SK-N-SH (cell line): ENCODE data around the gene ANKRD11. TPM values are rescaled to one million over a fixed set of nuclear protein-coding genes. Genes with fewer than 3 reads are reported as not detected.
"Not testable (repeated sequence)": the region's sequence is repeated elsewhere in the genome, so short reads cannot be mapped to it uniquely, and the experiment has no call there.

Experiments used
- CTCF ChIA-PET: fragments of 300-600, 350-600 bp; formaldehyde crosslinking; extraction: SDS; loops from one replicate; lab custom pipeline; 2021; lab: Yijun Ruan, JAX
- POLR2A ChIA-PET: fragments of 350-600 bp; sonication (Branson Sonifier 250); formaldehyde crosslinking; extraction: SDS; loops from one replicate; lab custom pipeline; 2020; ENCODE audit warnings: antibody characterized with exemption, inconsistent platforms; lab: Yijun Ruan, JAX
- DNase-seq: peaks from one replicate; pipeline ENCODE4 v3.0.0; 2012
- H2AFZ ChIP-seq: fragments of 200-600 bp; sonication (generic); 2 replicates; pipeline ENCODE4 v1.8.1; 2016; ENCODE audit warnings: antibody characterized with exemption, mild to moderate bottlenecking, low read depth
- H3F3A ChIP-seq: fragments of 200-600 bp; sonication (generic); replicated peaks from 2 replicates; pipeline ENCODE3; 2016; ENCODE audit warnings: antibody characterized with exemption, mild to moderate bottlenecking; ENCODE audit not compliant: insufficient read depth
- H3K27ac ChIP-seq, 2 experiments: fragments of 200-500 bp in 1 of 2; fragments of 200-600 bp in 1 of 2; sonication (Bioruptor generic) in 1 of 2; sonication (generic), shearing (Covaris generic) in 1 of 2; 2 replicates each; pipeline versions ENCODE4 v1.5.1 to v1.6.1; 2014 to 2016; ENCODE audit warnings: low read depth in 2 of 2, inconsistent platforms in 1 of 2, low read length in 1 of 2, mild to moderate bottlenecking in 1 of 2, mixed read lengths in 1 of 2
- H3K27me3 ChIP-seq: fragments of 200-600 bp; sonication (generic), shearing (Covaris generic); 2 replicates; pipeline ENCODE4 v1.6.1; 2016; ENCODE audit warnings: mixed run types; ENCODE audit not compliant: insufficient read depth
- H3K36me3 ChIP-seq, 2 experiments: fragments of 200-500 bp in 1 of 2; fragments of 200-600 bp in 1 of 2; sonication (Bioruptor generic) in 1 of 2; sonication (generic) in 1 of 2; replicated peaks in 1 of 2; 2 replicates each; pipeline versions ENCODE3 to v1.5.1; 2014 to 2016; ENCODE audit warnings: low read length in 1 of 2, mild to moderate bottlenecking in 1 of 2; ENCODE audit not compliant: insufficient read depth in 2 of 2, control insufficient read depth in 1 of 2
- H3K4me1 ChIP-seq, 2 experiments: fragments of 200-500 bp in 1 of 2; fragments of 200-600 bp in 1 of 2; sonication (Bioruptor generic) in 1 of 2; sonication (generic), shearing (Covaris generic) in 1 of 2; 2 replicates each; pipeline versions ENCODE4 v1.5.1 to v1.6.1; 2014 to 2016; ENCODE audit warnings: low read depth in 1 of 2, low read length in 1 of 2, mixed run types in 1 of 2; ENCODE audit not compliant: insufficient read depth in 2 of 2, control insufficient read depth in 1 of 2
- H3K4me2 ChIP-seq: fragments of 200-600 bp; sonication (generic), shearing (Covaris generic); 2 replicates; pipeline ENCODE4 v1.6.1; 2017; ENCODE audit warnings: mixed run types
- H3K4me3 ChIP-seq, 2 experiments: fragments of 200-500 bp in 1 of 2; fragments of 200-600 bp in 1 of 2; sonication (Bioruptor generic) in 1 of 2; sonication (generic), shearing (Covaris generic) in 1 of 2; 2 replicates each; pipeline versions ENCODE4 v1.5.1 to v1.8.1; 2014 to 2016; ENCODE audit warnings: low read depth in 2 of 2, inconsistent platforms in 1 of 2, low read length in 1 of 2, mild to moderate bottlenecking in 1 of 2, mixed read lengths in 1 of 2, moderate library complexity in 1 of 2
- H3K79me2 ChIP-seq: fragments of 200-600 bp; sonication (generic); 2 replicates; pipeline ENCODE4 v1.8.1; 2017; ENCODE audit warnings: mild to moderate bottlenecking; ENCODE audit not compliant: insufficient read depth
- H3K9ac ChIP-seq: fragments of 200-600 bp; sonication (generic); 2 replicates; pipeline ENCODE4 v1.6.1; 2017; ENCODE audit warnings: mixed run types
- H3K9me2 ChIP-seq: fragments of 200-600 bp; sonication (generic); 2 replicates; pipeline ENCODE4 v1.6.1; 2017; ENCODE audit warnings: mixed run types
- H3K9me3 ChIP-seq: fragments of 200-600 bp; sonication (generic); 2 replicates; pipeline ENCODE4 v1.6.1; 2017; ENCODE audit warnings: mixed run types, mild to moderate bottlenecking, moderate library complexity
- H4K20me1 ChIP-seq: fragments of 200-600 bp; sonication (generic); 2 replicates; pipeline ENCODE4 v1.6.1; 2017; ENCODE audit warnings: mild to moderate bottlenecking, mixed run types; ENCODE audit not compliant: insufficient read depth
- ELF1 ChIP-seq: IDR thresholded peaks from 2 replicates; pipeline ENCODE4 v1.4.0; 2012
- EZH2phosphoT487 ChIP-seq: fragments of 200-600 bp; sonication (generic); IDR thresholded peaks from 2 replicates; pipeline ENCODE4 v1.6.1; 2017; ENCODE audit warnings: low read depth, mixed run types, mild to moderate bottlenecking, antibody characterized with exemption, moderate library complexity, borderline replicate concordance
- FOXJ3 ChIP-seq: sonication (generic); formaldehyde crosslinking; IDR thresholded peaks from 2 replicates; pipeline ENCODE4 v1.5.1; 2020; ENCODE audit warnings: mild to moderate bottlenecking, missing genetic modification reagents
- FOXM1 ChIP-seq: IDR thresholded peaks from 2 replicates; pipeline ENCODE4 v1.4.0; 2012; ENCODE audit warnings: low read depth, mild to moderate bottlenecking
- GABPA ChIP-seq: IDR thresholded peaks from 2 replicates; pipeline ENCODE4 v1.4.0; 2012; ENCODE audit warnings: low read depth, mild to moderate bottlenecking
- GATA2 ChIP-seq: sonication (generic); formaldehyde crosslinking; IDR thresholded peaks from 2 replicates; pipeline ENCODE4 v1.5.0; 2020; ENCODE audit warnings: mild to moderate bottlenecking, missing genetic modification reagents
- MXI1 ChIP-seq: IDR thresholded peaks from 2 replicates; pipeline ENCODE4 v1.6.1; 2012; ENCODE audit warnings: mild to moderate bottlenecking, low read depth, low read length, improper control_type of control experiment
- SMC3 ChIP-seq: IDR thresholded peaks from 2 replicates; pipeline ENCODE4 v1.6.1; 2012; ENCODE audit warnings: low read depth, low read length, improper control_type of control experiment
- TEAD4 ChIP-seq: IDR thresholded peaks from 2 replicates; pipeline ENCODE4 v1.4.0; 2012; ENCODE audit warnings: mild to moderate bottlenecking, borderline replicate concordance; ENCODE audit not compliant: insufficient read depth
- YY1 ChIP-seq: IDR thresholded peaks from 2 replicates; pipeline ENCODE4 v1.4.0; 2012; ENCODE audit warnings: low read depth, mild to moderate bottlenecking
- WGBS: methylation state at CpG from one replicate; pipeline ENCODE4 v1.1.6; 2017; ENCODE audit warnings: low lambda C conversion rate; 5-methylcytosine and 5-hydroxymethylcytosine counted together
- polyA plus RNA-seq, 3 experiments: library from polyadenylated mRNA; depleted of rRNA; stranded (reverse); fragments of >200 nt; gene quantifications; 2 replicates each; pipeline ENCODE4 v1.2.3, GENCODE V29; 2012
- TF ChIP-seq, protein P1 (sequence below): fragments of 200-600 bp; sonication (generic); IDR thresholded peaks from 2 replicates; pipeline ENCODE4 v1.6.1; 2017; ENCODE audit warnings: antibody characterized with exemption, mild to moderate bottlenecking, moderate library complexity
- TF ChIP-seq, protein P2 (sequence below): IDR thresholded peaks from 2 replicates; pipeline ENCODE4 v1.4.0; 2012; ENCODE audit warnings: low read depth, borderline replicate concordance

ANKRD11 gene
- polyA plus RNA-seq, 1 of the 3 experiments (the other 2 are of a cell fraction): 50.2 TPM

DNA sequence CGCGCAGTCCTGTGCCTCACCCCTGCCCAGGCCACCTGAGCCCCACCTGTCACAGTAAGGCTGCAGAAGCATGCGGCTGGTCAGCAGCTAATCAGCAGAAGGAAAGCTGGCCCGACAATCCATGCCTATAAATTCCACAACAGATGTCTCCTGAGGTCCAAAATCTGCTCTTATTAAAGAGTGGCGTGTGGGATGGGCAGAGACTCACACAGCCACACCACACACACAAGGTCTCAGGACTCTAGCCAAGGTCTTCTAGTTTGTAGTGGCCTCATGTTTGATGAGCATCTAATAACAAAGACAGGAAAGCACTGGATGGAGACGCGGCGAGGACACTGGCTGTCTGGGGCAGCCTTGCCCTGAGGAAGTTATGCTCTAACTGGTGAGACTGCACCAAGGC, 55.9 kb downstream of the ANKRD11 start:
- Histone ChIP-seq H3K9me2 (no peaks in the 10 kb centered on the region), H3K79me2 (peaks cover 91% of the 10 kb centered on the region), H3K9ac (no peak overlapping the region), H3K4me2 (no peak overlapping the region), H3K4me3 (no peak overlapping the region), H3K27me3 (no peaks in the 10 kb centered on the region), H3K36me3 (peaks cover 0 to 3% of the 10 kb centered on the region in 2 experiments), H3F3A (no peaks in the 10 kb centered on the region), H2AFZ (no peak overlapping the region), H4K20me1 (peaks cover 95% of the 10 kb centered on the region), H3K9me3 (no peaks in the 10 kb centered on the region), H3K27ac (no peak overlapping the region), H3K4me1 (peaks cover 0 to 32% of the 10 kb centered on the region in 2 experiments; a peak in 1 of 4 replicates)
- TF ChIP-seq SMC3: no peak
- TF ChIP-seq GATA2 (CRISPR knock-in tag): no peak
- no peak for TF ChIP-seq GABPA
- TF ChIP-seq, protein P1, sequence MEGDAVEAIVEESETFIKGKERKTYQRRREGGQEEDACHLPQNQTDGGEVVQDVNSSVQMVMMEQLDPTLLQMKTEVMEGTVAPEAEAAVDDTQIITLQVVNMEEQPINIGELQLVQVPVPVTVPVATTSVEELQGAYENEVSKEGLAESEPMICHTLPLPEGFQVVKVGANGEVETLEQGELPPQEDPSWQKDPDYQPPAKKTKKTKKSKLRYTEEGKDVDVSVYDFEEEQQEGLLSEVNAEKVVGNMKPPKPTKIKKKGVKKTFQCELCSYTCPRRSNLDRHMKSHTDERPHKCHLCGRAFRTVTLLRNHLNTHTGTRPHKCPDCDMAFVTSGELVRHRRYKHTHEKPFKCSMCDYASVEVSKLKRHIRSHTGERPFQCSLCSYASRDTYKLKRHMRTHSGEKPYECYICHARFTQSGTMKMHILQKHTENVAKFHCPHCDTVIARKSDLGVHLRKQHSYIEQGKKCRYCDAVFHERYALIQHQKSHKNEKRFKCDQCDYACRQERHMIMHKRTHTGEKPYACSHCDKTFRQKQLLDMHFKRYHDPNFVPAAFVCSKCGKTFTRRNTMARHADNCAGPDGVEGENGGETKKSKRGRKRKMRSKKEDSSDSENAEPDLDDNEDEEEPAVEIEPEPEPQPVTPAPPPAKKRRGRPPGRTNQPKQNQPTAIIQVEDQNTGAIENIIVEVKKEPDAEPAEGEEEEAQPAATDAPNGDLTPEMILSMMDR: no peak
- no peak for TF ChIP-seq EZH2phosphoT487
- TF ChIP-seq, protein P2, sequence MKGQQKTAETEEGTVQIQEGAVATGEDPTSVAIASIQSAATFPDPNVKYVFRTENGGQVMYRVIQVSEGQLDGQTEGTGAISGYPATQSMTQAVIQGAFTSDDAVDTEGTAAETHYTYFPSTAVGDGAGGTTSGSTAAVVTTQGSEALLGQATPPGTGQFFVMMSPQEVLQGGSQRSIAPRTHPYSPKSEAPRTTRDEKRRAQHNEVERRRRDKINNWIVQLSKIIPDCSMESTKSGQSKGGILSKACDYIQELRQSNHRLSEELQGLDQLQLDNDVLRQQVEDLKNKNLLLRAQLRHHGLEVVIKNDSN: no peak
- TF ChIP-seq FOXM1: no peak
- TF ChIP-seq YY1: no peak
- no peak for TF ChIP-seq FOXJ3 (CRISPR knock-in tag)
- TF ChIP-seq TEAD4: no peak
- no peak for TF ChIP-seq MXI1
- TF ChIP-seq ELF1: no peak
- ChIA-PET CTCF (interaction anchor here (1.3 kb wide), 1 partner anchor 40 kb away, joined by 3 read pairs; no protein-coding TSS in a partner anchor), POLR2A (no interaction called here)
- WGBS: 97% methylated on average over 8 of the region's 8 CpGs
- no peak for DNase-seq

DNA sequence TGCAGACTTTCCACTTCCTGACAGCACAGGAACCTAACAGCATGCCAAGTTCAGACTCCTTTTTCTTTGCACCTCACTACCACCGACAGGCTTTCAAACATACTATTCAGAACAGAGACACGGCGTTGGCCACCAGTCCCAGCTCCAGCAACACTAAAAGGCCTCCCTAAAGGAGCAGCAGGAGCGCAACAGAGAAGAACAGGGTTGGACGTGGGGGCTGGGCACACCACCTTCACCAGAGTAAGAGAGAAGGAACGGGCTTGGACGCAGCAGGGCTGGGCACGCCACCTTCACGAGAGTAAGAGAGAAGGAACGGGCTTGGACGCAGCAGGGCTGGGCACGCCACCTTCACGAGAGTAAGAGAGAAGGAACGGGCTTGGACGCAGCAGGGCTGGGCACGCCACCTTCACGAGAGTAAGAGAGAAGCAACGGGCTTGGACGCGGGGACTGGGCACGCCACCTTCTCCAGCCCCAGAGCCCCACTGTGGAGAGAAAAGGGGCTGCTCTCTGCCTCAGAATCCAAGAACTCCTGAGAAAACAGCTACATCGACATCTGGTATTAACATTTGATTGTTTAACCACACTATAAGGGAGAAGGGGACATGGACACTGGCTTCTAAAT, 56.9 kb downstream of the ANKRD11 start:
- H3K27ac ChIP-seq, H3K9me2 ChIP-seq, H3K27me3 ChIP-seq, H3K9me3 ChIP-seq, H3K9ac ChIP-seq, CTCF ChIA-PET, H2AFZ ChIP-seq, H3F3A ChIP-seq, H3K4me3 ChIP-seq, H3K36me3 ChIP-seq, H3K4me2 ChIP-seq, DNase-seq: not testable (repeated sequence)
- peaks cover 91% of the 10 kb centered on the region for H4K20me1 ChIP-seq
- POLR2A ChIA-PET: interaction anchor here (0.6 kb wide), 1 partner anchor 38 kb away, joined by 3 read pairs; no protein-coding TSS in a partner anchor
- 98% methylated on average over 22 of the region's 22 CpGs for WGBS
- H3K79me2 ChIP-seq: peaks cover 85% of the 10 kb centered on the region
- H3K4me1 ChIP-seq: peaks cover 0 to 32% of the 10 kb centered on the region in 2 experiments; a peak in 1 of 4 replicates
